ENCODE results near the gene RUSF1.
A peak's percentile ranks its signal among the peaks of the same experiment; 100 is the strongest.
"Not testable (repeated sequence)": the region's sequence is repeated elsewhere in the genome, so short reads cannot be mapped to it uniquely, and the experiment has no call there.

Gene RUSF1

GRCh38 chr16:31507617-31507928 is 618 bp downstream of the RUSF1 start:
- Histone ChIP-seq H3K4ac (ENCODE audit: low read length) (no peak overlapping the region), H2AK5ac (ENCODE audit: low read depth, low read length) (peak overlapping the region; percentile 48), H3K4me2 (ENCODE audit: insufficient read depth, low read length, poor library complexity, severe bottlenecking) (peak overlapping the region; percentile 81), H4K91ac (ENCODE audit: low read depth, low read length, poor library complexity) (no peak overlapping the region), H2BK15ac (ENCODE audit: low read length) (no peak overlapping the region), H3K14ac (ENCODE audit: low read length) (peak overlapping the region; percentile 75), H3K4me1 (ENCODE audit: control insufficient read depth in 2 of 2, insufficient read depth in 1 of 2, low read depth in 1 of 2, low read length in 2 of 2) (peaks cover 2 to 10% of the 10 kb centered on the region in 2 donors), H2BK12ac (ENCODE audit: low read length) (no peak overlapping the region), H3K27ac (replicated peaks; ENCODE audit: low read length) (peak overlapping the region; percentile 3), H3K27me3 (ENCODE audit: control insufficient read depth in 3 of 3, insufficient read depth in 3 of 3, low read depth in 1 of 3, low read length in 3 of 3) (no peaks in the 10 kb centered on the region), H3K36me3 (replicated peaks in 1 of 2; ENCODE audit: control insufficient read depth in 2 of 2, insufficient read depth in 2 of 2, low read length in 2 of 2) (peaks cover 0 to 21% of the 10 kb centered on the region in 2 donors), H3K9me3 (replicated peaks in 1 of 2; ENCODE audit: control insufficient read depth in 2 of 2, insufficient read depth in 1 of 2, low read depth in 1 of 2, low read length in 2 of 2) (peaks cover 0 to 1% of the 10 kb centered on the region in 2 donors), H3K9ac (ENCODE audit: low read depth, low read length, poor library complexity) (peak overlapping the region; percentile 97), H3K4me3 (ENCODE audit: low read length in 2 of 2) (peak overlapping the region; percentile 97 to 98), H4K8ac (ENCODE audit: low read depth, low read length) (no peak overlapping the region), H3K18ac (ENCODE audit: low read length) (peak overlapping the region; percentile 77), H3K79me1 (ENCODE audit: low read depth, low read length) (no peaks in the 10 kb centered on the region), H3K23ac (ENCODE audit: low read depth, low read length, poor library complexity) (peak overlapping the region; percentile 94), H2AFZ (ENCODE audit: low read length) (peak overlapping the region; percentile 97), H2BK120ac (ENCODE audit: low read depth, low read length) (no peak overlapping the region), H2BK5ac (ENCODE audit: low read length) (peak overlapping the region; percentile 83)
- no CpG with 5 or more reads among the region's 12 CpGs for WGBS, 2 donors (ENCODE audit: extremely low coverage in 2 of 2, insufficient read length in 2 of 2, insufficient replicate concordance in 1 of 2)
- no peak for DNase-seq (ENCODE audit: low spot score)

- no CpG with 5 or more reads among the region's 4 CpGs for WGBS, 2 donors (ENCODE audit: extremely low coverage in 2 of 2, insufficient read length in 2 of 2, insufficient replicate concordance in 1 of 2)
- H3K14ac ChIP-seq (ENCODE audit: low read length) = no peak overlapping the region
- no peak for DNase-seq (ENCODE audit: low spot score)
- no peak overlapping the region for H3K4me2 ChIP-seq (ENCODE audit: insufficient read depth, low read length, poor library complexity, severe bottlenecking)
- H3K4me1 ChIP-seq (ENCODE audit: control insufficient read depth in 2 of 2, insufficient read depth in 1 of 2, low read depth in 1 of 2, low read length in 2 of 2) = peaks cover 2 to 10% of the 10 kb centered on the region in 2 donors
- H2BK12ac ChIP-seq (ENCODE audit: low read length) = no peak overlapping the region
- no peak overlapping the region for H3K9ac ChIP-seq (ENCODE audit: low read depth, low read length, poor library complexity)
- no peaks in the 10 kb centered on the region for H3K9me3 ChIP-seq (replicated peaks in 1 of 2; ENCODE audit: control insufficient read depth in 2 of 2, insufficient read depth in 1 of 2, low read depth in 1 of 2, low read length in 2 of 2)
- no peak overlapping the region for H3K23ac ChIP-seq (ENCODE audit: low read depth, low read length, poor library complexity)
- no peak overlapping the region for H4K91ac ChIP-seq (ENCODE audit: low read depth, low read length, poor library complexity)
- no peak overlapping the region for H3K4ac ChIP-seq (ENCODE audit: low read length)
- no peak overlapping the region for H2AK5ac ChIP-seq (ENCODE audit: low read depth, low read length)
- no peak overlapping the region for H3K27ac ChIP-seq (replicated peaks; ENCODE audit: low read length)
- H3K36me3 ChIP-seq (replicated peaks in 1 of 2; ENCODE audit: control insufficient read depth in 2 of 2, insufficient read depth in 2 of 2, low read length in 2 of 2) = peaks cover 0 to 25% of the 10 kb centered on the region in 2 donors
- no peak overlapping the region for H2AFZ ChIP-seq (ENCODE audit: low read length)
- H3K18ac ChIP-seq (ENCODE audit: low read length) = no peak overlapping the region
- no peak overlapping the region for H3K4me3 ChIP-seq (ENCODE audit: low read length in 2 of 2)
- no peak overlapping the region for H2BK120ac ChIP-seq (ENCODE audit: low read depth, low read length)
- H4K8ac ChIP-seq (ENCODE audit: low read depth, low read length) = no peak overlapping the region
- no peaks in the 10 kb centered on the region for H3K27me3 ChIP-seq (ENCODE audit: control insufficient read depth in 3 of 3, insufficient read depth in 3 of 3, low read depth in 1 of 3, low read length in 3 of 3)
- H2BK15ac ChIP-seq (ENCODE audit: low read length) = no peak overlapping the region
- H3K79me1 ChIP-seq (ENCODE audit: low read depth, low read length) = no peaks in the 10 kb centered on the region
- no peak overlapping the region for H2BK5ac ChIP-seq (ENCODE audit: low read length)
These were observed 2.7 kb downstream of the RUSF1 start for GRCh38 chr16:31505483-31505882.

GRCh38 chr16:31504159-31504558 is 4.0 kb downstream of the RUSF1 start:
- H3K36me3 ChIP-seq (replicated peaks in 1 of 2; ENCODE audit: control insufficient read depth in 2 of 2, insufficient read depth in 2 of 2, low read length in 2 of 2) = peaks cover 3 to 39% of the 10 kb centered on the region in 2 donors
- no peak overlapping the region for H3K23ac ChIP-seq (ENCODE audit: low read depth, low read length, poor library complexity)
- no peaks in the 10 kb centered on the region for H3K27me3 ChIP-seq (ENCODE audit: control insufficient read depth in 3 of 3, insufficient read depth in 3 of 3, low read depth in 1 of 3, low read length in 3 of 3)
- no CpG with 5 or more reads among the region's 8 CpGs for whole genome bisulfite sequencing, 2 donors (ENCODE audit: extremely low coverage in 2 of 2, insufficient read length in 2 of 2, insufficient replicate concordance in 1 of 2)
- H2BK12ac ChIP-seq (ENCODE audit: low read length) = no peak overlapping the region
- no peak overlapping the region for H3K4ac ChIP-seq (ENCODE audit: low read length)
- H2AK5ac ChIP-seq (ENCODE audit: low read depth, low read length) = no peak overlapping the region
- no peaks in the 10 kb centered on the region for H3K79me1 ChIP-seq (ENCODE audit: low read depth, low read length)
- peaks cover 2 to 10% of the 10 kb centered on the region in 2 donors for H3K4me1 ChIP-seq (ENCODE audit: control insufficient read depth in 2 of 2, insufficient read depth in 1 of 2, low read depth in 1 of 2, low read length in 2 of 2)
- H2BK5ac ChIP-seq (ENCODE audit: low read length) = no peak overlapping the region
- H3K18ac ChIP-seq (ENCODE audit: low read length) = no peak overlapping the region
- DNase-seq (ENCODE audit: low spot score) = no peak
- H3K4me3 ChIP-seq (ENCODE audit: low read length in 2 of 2) = no peak overlapping the region
- H2AFZ ChIP-seq (ENCODE audit: low read length) = no peak overlapping the region
- H4K8ac ChIP-seq (ENCODE audit: low read depth, low read length) = no peak overlapping the region
- H3K9me3 ChIP-seq (replicated peaks in 1 of 2; ENCODE audit: control insufficient read depth in 2 of 2, insufficient read depth in 1 of 2, low read depth in 1 of 2, low read length in 2 of 2) = no peaks in the 10 kb centered on the region
- H2BK120ac ChIP-seq (ENCODE audit: low read depth, low read length) = no peak overlapping the region
- H3K9ac ChIP-seq (ENCODE audit: low read depth, low read length, poor library complexity) = no peak overlapping the region
- no peak overlapping the region for H2BK15ac ChIP-seq (ENCODE audit: low read length)
- no peak overlapping the region for H4K91ac ChIP-seq (ENCODE audit: low read depth, low read length, poor library complexity)
- H3K4me2 ChIP-seq (ENCODE audit: insufficient read depth, low read length, poor library complexity, severe bottlenecking) = no peak overlapping the region
- H3K14ac ChIP-seq (ENCODE audit: low read length) = no peak overlapping the region
- no peak overlapping the region for H3K27ac ChIP-seq (replicated peaks; ENCODE audit: low read length)

- H2BK12ac ChIP-seq (ENCODE audit: low read length); H3K23ac ChIP-seq (ENCODE audit: low read depth, low read length, poor library complexity); H4K8ac ChIP-seq (ENCODE audit: low read depth, low read length); H3K14ac ChIP-seq (ENCODE audit: low read length); H3K27me3 ChIP-seq (ENCODE audit: control insufficient read depth in 3 of 3, insufficient read depth in 3 of 3, low read depth in 1 of 3, low read length in 3 of 3); H3K18ac ChIP-seq (ENCODE audit: low read length); DNase-seq (ENCODE audit: low spot score); H3K79me1 ChIP-seq (ENCODE audit: low read depth, low read length); H3K9me3 ChIP-seq (replicated peaks in 1 of 2; ENCODE audit: control insufficient read depth in 2 of 2, insufficient read depth in 1 of 2, low read depth in 1 of 2, low read length in 2 of 2); H3K9ac ChIP-seq (ENCODE audit: low read depth, low read length, poor library complexity); H3K4ac ChIP-seq (ENCODE audit: low read length); H3K27ac ChIP-seq (replicated peaks; ENCODE audit: low read length); H2AK5ac ChIP-seq (ENCODE audit: low read depth, low read length); H4K91ac ChIP-seq (ENCODE audit: low read depth, low read length, poor library complexity); H2BK120ac ChIP-seq (ENCODE audit: low read depth, low read length); H3K4me2 ChIP-seq (ENCODE audit: insufficient read depth, low read length, poor library complexity, severe bottlenecking); H2BK5ac ChIP-seq (ENCODE audit: low read length); H3K4me3 ChIP-seq (ENCODE audit: low read length in 2 of 2); H2BK15ac ChIP-seq (ENCODE audit: low read length); H2AFZ ChIP-seq (ENCODE audit: low read length): not testable (repeated sequence)
- WGBS, 2 donors (ENCODE audit: extremely low coverage in 2 of 2, insufficient read length in 2 of 2, insufficient replicate concordance in 1 of 2) = no CpG with 5 or more reads among the region's 8 CpGs
- peaks cover 6 to 45% of the 10 kb centered on the region in 2 donors for H3K36me3 ChIP-seq (replicated peaks in 1 of 2; ENCODE audit: control insufficient read depth in 2 of 2, insufficient read depth in 2 of 2, low read length in 2 of 2)
- H3K4me1 ChIP-seq (ENCODE audit: control insufficient read depth in 2 of 2, insufficient read depth in 1 of 2, low read depth in 1 of 2, low read length in 2 of 2) = peaks cover 2 to 10% of the 10 kb centered on the region in 2 donors
These were observed 4.6 kb downstream of the RUSF1 start for GRCh38 chr16:31503555-31503954.

Measured in neuronal stem cell (in vitro differentiated cells).